Activated naive CD4-positive, alpha-beta T cell treated with anti-CD3 and anti-CD28 coated beads, Interleukin-2, amount 10 ng/mL, durations not matched to agents 7 days and 5 days (primary cell): Measurements from ENCODE around the gene RRBP1.

ENCODE experiments used
- CTCF ChIA-PET: fragments of 350-600 bp; sonication (Branson Sonifier 250); formaldehyde crosslinking; loops from one replicate; lab custom pipeline; 2021; ENCODE audit warnings: antibody characterized with exemption; lab: Charles Lee
- DNase-seq: peaks from one replicate; pipeline ENCODE4 v3.0.0-alpha.2; 2020
- H3K27ac Mint-ChIP-seq: one replicate; pipeline ENCODE4 v1.8.0; 2021; ENCODE audit warnings: mild to moderate bottlenecking, moderate library complexity, mixed read lengths
- H3K27me3 Mint-ChIP-seq: one replicate; pipeline ENCODE4 v1.8.0; 2021; ENCODE audit warnings: mild to moderate bottlenecking, mixed read lengths
- H3K36me3 Mint-ChIP-seq: one replicate; pipeline ENCODE4 v1.8.0; 2021; ENCODE audit warnings: mixed read lengths
- H3K4me1 Mint-ChIP-seq: one replicate; pipeline ENCODE4 v1.8.0; 2021; ENCODE audit warnings: mixed read lengths
- H3K4me3 Mint-ChIP-seq: one replicate; pipeline ENCODE4 v1.8.0; 2021; ENCODE audit warnings: mild to moderate bottlenecking, moderate library complexity, mixed read lengths
- H3K9me3 Mint-ChIP-seq: one replicate; pipeline ENCODE4 v1.8.0; 2021; ENCODE audit warnings: mixed read lengths

RRBP1 gene

DNA sequence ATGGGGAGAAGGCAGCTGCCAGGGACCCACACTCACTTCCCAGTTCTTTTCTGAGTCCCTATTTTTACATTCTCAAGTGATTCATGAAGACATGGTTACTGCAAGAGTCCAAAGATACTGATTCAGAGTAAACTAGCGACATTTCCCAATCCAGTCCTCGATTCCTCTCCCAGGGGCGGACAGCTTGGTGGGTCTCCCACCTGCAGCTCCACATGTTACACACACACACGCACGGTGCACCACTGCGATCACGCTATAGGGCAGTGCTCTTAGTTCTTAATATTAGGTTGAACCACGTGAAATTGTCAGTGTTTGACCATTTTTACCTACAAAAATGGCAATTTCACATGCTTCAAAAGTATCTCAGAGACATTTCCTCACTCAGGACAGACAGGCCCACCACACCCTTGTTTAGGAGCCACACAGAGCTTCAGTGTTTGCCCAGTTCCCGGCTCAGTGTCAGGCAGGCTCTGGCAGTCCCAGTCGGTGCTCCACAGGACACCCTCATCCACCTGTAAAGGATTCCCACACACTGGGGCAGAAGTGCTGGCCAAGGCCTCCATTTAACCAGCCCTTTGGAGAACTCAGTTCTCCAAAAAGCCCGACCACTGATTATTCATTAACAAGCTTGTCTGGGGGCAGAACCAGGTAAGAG lies 51.8 kb downstream of the RRBP1 start:
- Mint-ChIP-seq H3K36me3 (peaks cover 18% of the 10 kb centered on the region), H3K27ac (no peak overlapping the region), H3K4me1 (no peaks in the 10 kb centered on the region), H3K4me3 (no peak overlapping the region), H3K9me3 (no peaks in the 10 kb centered on the region), H3K27me3 (no peaks in the 10 kb centered on the region)
- CTCF ChIA-PET, result interaction anchor here (0.8 to 1.6 kb wide), 2 partner anchors 8 to 19 kb away, joined by 3 to 4 read pairs; no protein-coding TSS in a partner anchor
- DNase-seq, result no peak

- Mint-ChIP-seq H3K9me3 (no peaks in the 10 kb centered on the region), H3K27me3 (no peaks in the 10 kb centered on the region), H3K36me3 (peaks cover 16% of the 10 kb centered on the region), H3K27ac (no peak overlapping the region), H3K4me1 (no peaks in the 10 kb centered on the region), H3K4me3 (no peak overlapping the region)
- CTCF ChIA-PET, result interaction anchor here (0.8 kb wide), 1 partner anchor 19 kb away, joined by 3 read pairs; no protein-coding TSS in a partner anchor
- DNase-seq, result no peak
These were observed 52.4 kb downstream of the RRBP1 start for GRCh38 chr20:17629678-17630089.

DNA sequence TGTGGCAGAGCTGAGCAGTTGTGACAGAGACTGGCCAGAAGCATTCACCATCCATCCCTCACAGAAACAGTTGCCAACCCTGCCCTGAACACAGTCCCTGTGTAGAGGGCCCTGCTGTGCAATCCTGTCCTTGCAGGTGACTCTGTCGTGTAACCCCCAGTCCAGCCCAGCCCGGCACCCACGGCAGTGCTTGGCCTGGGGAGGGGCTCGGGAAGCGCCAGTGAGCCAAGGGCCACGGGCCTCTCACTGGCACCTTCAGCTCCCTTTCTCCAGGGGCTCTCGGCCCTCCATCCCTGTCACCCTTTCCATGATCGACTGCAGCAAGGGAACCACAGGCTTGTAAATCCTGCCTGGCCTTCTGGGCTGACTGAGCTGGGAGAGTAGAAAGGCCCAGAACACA lies 53.0 kb downstream of the RRBP1 start:
- DNase-seq, result no peak
- Mint-ChIP-seq H3K4me1 (no peaks in the 10 kb centered on the region), H3K27me3 (no peaks in the 10 kb centered on the region), H3K36me3 (peaks cover 15% of the 10 kb centered on the region), H3K27ac (no peak overlapping the region), H3K4me3 (no peak overlapping the region), H3K9me3 (no peaks in the 10 kb centered on the region)
- CTCF ChIA-PET, result no interaction called here

GRCh38 chr20:17628101-17628841 lies 53.8 kb downstream of the RRBP1 start:
- H3K4me1 Mint-ChIP-seq, result no peaks in the 10 kb centered on the region
- no peaks in the 10 kb centered on the region for H3K27me3 Mint-ChIP-seq
- H3K9me3 Mint-ChIP-seq, result no peaks in the 10 kb centered on the region
- CTCF ChIA-PET, result interaction anchor here (0.9 to 1.0 kb wide), 2 partner anchors 23 to 91 kb away, joined by 3 read pairs; no protein-coding TSS in a partner anchor
- no peak overlapping the region for H3K27ac Mint-ChIP-seq
- DNase-seq, result no peak
- H3K4me3 Mint-ChIP-seq, result no peak overlapping the region
- peaks cover 17% of the 10 kb centered on the region for H3K36me3 Mint-ChIP-seq

- DNase-seq, result no peak
- H3K4me1 Mint-ChIP-seq, result no peaks in the 10 kb centered on the region
- no peaks in the 10 kb centered on the region for H3K9me3 Mint-ChIP-seq
- H3K36me3 Mint-ChIP-seq, result peaks cover 17% of the 10 kb centered on the region
- H3K27me3 Mint-ChIP-seq, result no peaks in the 10 kb centered on the region
- CTCF ChIA-PET, result interaction anchor here (0.9 to 1.0 kb wide), 2 partner anchors 24 to 91 kb away, joined by 3 read pairs; no protein-coding TSS in a partner anchor
- no peak overlapping the region for H3K27ac Mint-ChIP-seq
- H3K4me3 Mint-ChIP-seq, result no peak overlapping the region
These were observed 54.7 kb downstream of the RRBP1 start for GRCh38 chr20:17627101-17627955.

- no peaks in the 10 kb centered on the region for H3K4me1 Mint-ChIP-seq
- no peaks in the 10 kb centered on the region for H3K9me3 Mint-ChIP-seq
- CTCF ChIA-PET, result no interaction called here
- H3K4me3 Mint-ChIP-seq, result no peak overlapping the region
- no peak for DNase-seq
- no peaks in the 10 kb centered on the region for H3K27me3 Mint-ChIP-seq
- H3K36me3 Mint-ChIP-seq, result peaks cover 21% of the 10 kb centered on the region
- H3K27ac Mint-ChIP-seq, result no peak overlapping the region
These were observed 55.6 kb downstream of the RRBP1 start for GRCh38 chr20:17626217-17627007.

GRCh38 chr20:17625246-17626051 lies 56.6 kb downstream of the RRBP1 start:
- no peaks in the 10 kb centered on the region for H3K4me1 Mint-ChIP-seq
- H3K27me3 Mint-ChIP-seq, result no peaks in the 10 kb centered on the region
- no peak overlapping the region for H3K4me3 Mint-ChIP-seq
- H3K36me3 Mint-ChIP-seq, result peaks cover 21% of the 10 kb centered on the region
- DNase-seq, result no peak
- CTCF ChIA-PET, result interaction anchor here (1.1 kb wide), 1 partner anchor 88 kb away, joined by 5 read pairs; no protein-coding TSS in a partner anchor
- H3K9me3 Mint-ChIP-seq, result no peaks in the 10 kb centered on the region
- no peak overlapping the region for H3K27ac Mint-ChIP-seq

GRCh38 chr20:17624551-17625245 lies 57.3 kb downstream of the RRBP1 start:
- Mint-ChIP-seq H3K4me3 (no peak overlapping the region), H3K36me3 (peaks cover 23% of the 10 kb centered on the region), H3K27ac (no peak overlapping the region), H3K9me3 (no peaks in the 10 kb centered on the region), H3K27me3 (no peaks in the 10 kb centered on the region), H3K4me1 (no peaks in the 10 kb centered on the region)
- no peak for DNase-seq
- CTCF ChIA-PET, result interaction anchor here (1.1 kb wide), 1 partner anchor 87 kb away, joined by 5 read pairs; no protein-coding TSS in a partner anchor

DNA sequence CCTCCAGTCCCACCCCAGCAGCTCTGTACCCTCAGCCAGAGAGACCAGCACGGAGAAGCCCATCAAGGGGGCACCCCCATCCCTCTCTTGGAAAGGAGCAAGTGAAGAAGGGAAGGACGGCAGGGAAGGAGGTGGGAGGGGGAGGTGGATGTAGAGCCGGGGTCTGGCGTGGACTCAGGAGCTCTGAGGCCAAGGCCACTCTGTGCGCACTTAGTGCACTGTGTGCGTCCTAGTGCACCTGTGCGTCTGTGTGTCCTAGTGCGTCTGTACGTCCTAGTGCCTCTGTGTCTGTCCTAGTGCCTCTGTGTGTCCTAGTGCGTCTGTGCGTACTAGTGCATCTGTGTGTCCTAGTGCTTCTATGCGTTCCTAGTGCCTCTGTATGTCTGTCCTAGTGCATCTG lies 58.0 kb downstream of the RRBP1 start:
- CTCF ChIA-PET, result no interaction called here
- peak overlapping the region; percentile 57 for H3K27ac Mint-ChIP-seq
- peaks cover 25% of the 10 kb centered on the region for H3K36me3 Mint-ChIP-seq
- no peak overlapping the region for H3K4me3 Mint-ChIP-seq
- H3K9me3 Mint-ChIP-seq, result no peaks in the 10 kb centered on the region
- H3K4me1 Mint-ChIP-seq, result no peaks in the 10 kb centered on the region
- no peak for DNase-seq
- H3K27me3 Mint-ChIP-seq, result no peaks in the 10 kb centered on the region

DNA sequence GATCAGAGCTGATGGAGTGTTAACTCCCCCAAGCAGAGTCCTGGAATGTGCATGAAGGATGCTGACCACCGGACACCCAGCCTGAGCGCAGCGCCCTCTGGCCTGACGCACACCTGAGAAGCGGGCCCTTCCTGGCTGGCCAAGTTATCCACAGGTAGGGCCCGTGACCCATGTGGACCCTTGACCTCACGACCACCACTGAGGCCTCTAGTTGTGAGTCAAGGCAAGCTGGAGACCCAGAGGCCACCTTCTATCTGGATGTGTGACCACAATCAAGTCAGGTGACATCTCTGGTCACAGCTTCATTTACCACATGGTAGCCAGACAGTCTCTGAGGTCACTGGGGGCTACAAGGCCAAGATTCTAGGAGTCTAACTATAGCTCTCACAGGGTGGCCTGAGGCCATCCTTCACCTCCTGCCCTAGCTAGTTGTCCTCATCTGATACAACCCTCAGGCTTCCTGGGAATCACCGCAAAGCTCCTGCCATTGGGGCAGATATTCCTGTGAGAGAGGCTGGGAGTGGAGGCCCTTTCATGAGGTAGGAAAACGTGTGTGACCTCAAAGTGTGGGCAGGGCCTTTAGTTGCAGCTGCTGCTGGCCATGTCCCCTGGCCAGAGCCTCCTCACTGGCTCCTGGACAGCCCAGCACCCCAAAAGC lies 59.1 kb downstream of the RRBP1 start:
- CTCF ChIA-PET, result interaction anchor here (1.1 kb wide), 1 partner anchor 8 kb away, joined by 4 read pairs; no protein-coding TSS in a partner anchor
- Mint-ChIP-seq H3K4me3 (no peak overlapping the region), H3K9me3 (no peaks in the 10 kb centered on the region), H3K27ac (no peak overlapping the region), H3K27me3 (no peaks in the 10 kb centered on the region), H3K36me3 (peaks cover 24% of the 10 kb centered on the region), H3K4me1 (no peaks in the 10 kb centered on the region)
- DNase-seq, result peak; percentile 16

GRCh38 chr20:17622086-17622850 lies 59.8 kb downstream of the RRBP1 start:
- Mint-ChIP-seq H3K27ac (peak overlapping the region; percentile 11), H3K36me3 (peaks cover 28% of the 10 kb centered on the region), H3K4me1 (no peaks in the 10 kb centered on the region), H3K27me3 (no peaks in the 10 kb centered on the region), H3K9me3 (no peaks in the 10 kb centered on the region), H3K4me3 (no peak overlapping the region)
- DNase-seq, result peak; percentile 3
- CTCF ChIA-PET, result interaction anchor here (0.8 to 1.1 kb wide), 2 partner anchors 9 to 10 kb away, joined by 3 to 4 read pairs; no protein-coding TSS in a partner anchor
